RWPE1 (cell line): ENCODE measurements around the gene SLC6A17.

Experiments used
- CTCF ChIA-PET: fragments of 350-600 bp; sonication (Branson Sonifier 250); formaldehyde crosslinking; extraction: SDS; loops from one replicate; lab custom pipeline; 2021; lab: Yijun Ruan, JAX
- POLR2A ChIA-PET: fragments of 400-600 bp; formaldehyde crosslinking; extraction: SDS; loops from one replicate; lab custom pipeline; 2020; ENCODE audit warnings: antibody characterized with exemption; ENCODE audit not compliant: low non-redundant PET; lab: Yijun Ruan, JAX
- DNase-seq: peaks from one replicate; pipeline ENCODE4 v3.0.0; 2012; ENCODE audit warnings: low spot score
- H3K27ac ChIP-seq: fragments of 450-650 bp; 2 replicates; pipeline ENCODE4 v1.5.1; 2017
- TF ChIP-seq, protein P1 (sequence below): fragments of 450-650 bp; conservative IDR thresholded peaks from 2 replicates; pipeline ENCODE4 v1.5.1; 2017; ENCODE audit warnings: low read depth, mild to moderate bottlenecking

Gene SLC6A17

DNA sequence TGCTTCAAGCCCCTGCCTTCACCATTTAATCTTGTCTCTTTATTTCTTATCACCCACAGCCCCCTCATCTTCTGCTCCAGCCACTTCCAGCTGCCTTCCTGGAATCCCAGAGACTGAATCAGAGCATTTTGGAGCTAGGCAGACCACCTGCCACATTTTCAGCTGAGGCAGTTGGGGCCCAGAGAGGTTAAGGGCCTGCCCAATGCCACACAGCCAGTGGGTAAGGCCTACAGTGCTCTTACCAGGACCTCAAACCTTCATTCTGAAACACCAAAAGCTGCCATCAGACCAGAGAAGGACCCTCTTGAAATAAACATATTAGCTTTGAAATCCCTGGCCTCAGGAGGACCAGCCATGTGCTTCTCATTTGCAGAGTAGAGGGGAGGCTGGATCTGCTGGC, 17.6 kb upstream of the SLC6A17 start:
- CTCF ChIA-PET: interaction anchor here (0.7 kb wide), 1 partner anchor 79 kb away, joined by 3 read pairs; no protein-coding TSS in a partner anchor
- POLR2A ChIA-PET: no interaction called here
- no peak for DNase-seq
- TF ChIP-seq, protein P1, sequence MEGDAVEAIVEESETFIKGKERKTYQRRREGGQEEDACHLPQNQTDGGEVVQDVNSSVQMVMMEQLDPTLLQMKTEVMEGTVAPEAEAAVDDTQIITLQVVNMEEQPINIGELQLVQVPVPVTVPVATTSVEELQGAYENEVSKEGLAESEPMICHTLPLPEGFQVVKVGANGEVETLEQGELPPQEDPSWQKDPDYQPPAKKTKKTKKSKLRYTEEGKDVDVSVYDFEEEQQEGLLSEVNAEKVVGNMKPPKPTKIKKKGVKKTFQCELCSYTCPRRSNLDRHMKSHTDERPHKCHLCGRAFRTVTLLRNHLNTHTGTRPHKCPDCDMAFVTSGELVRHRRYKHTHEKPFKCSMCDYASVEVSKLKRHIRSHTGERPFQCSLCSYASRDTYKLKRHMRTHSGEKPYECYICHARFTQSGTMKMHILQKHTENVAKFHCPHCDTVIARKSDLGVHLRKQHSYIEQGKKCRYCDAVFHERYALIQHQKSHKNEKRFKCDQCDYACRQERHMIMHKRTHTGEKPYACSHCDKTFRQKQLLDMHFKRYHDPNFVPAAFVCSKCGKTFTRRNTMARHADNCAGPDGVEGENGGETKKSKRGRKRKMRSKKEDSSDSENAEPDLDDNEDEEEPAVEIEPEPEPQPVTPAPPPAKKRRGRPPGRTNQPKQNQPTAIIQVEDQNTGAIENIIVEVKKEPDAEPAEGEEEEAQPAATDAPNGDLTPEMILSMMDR: no peak
- no peak overlapping the region for H3K27ac ChIP-seq

DNA sequence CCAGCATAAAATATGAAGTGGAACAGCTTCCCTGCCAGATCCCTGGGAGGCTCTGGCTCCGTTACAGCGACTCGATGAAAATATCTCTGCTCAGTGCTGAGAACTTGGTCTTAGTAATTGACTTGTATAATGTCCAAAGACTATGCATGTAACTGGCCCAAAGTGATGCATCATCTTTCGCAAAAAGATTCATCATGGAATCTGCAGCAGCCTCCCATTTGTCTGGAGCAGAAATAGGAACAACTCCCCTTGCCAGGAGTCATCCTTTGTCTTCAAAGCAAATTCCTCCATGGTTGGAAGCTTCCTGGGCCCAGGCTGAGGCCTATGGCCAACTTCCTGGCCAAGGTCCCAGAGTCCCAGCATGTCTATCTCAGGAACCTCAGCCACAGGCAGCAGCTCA, 16.9 kb upstream of the SLC6A17 start:
- TF ChIP-seq, protein P1: no peak
- no peak overlapping the region for H3K27ac ChIP-seq
- DNase-seq: no peak
- ChIA-PET CTCF (interaction anchor here (0.6 kb wide), 1 partner anchor 53 kb away, joined by 3 read pairs; no protein-coding TSS in a partner anchor), POLR2A (no interaction called here)

DNA sequence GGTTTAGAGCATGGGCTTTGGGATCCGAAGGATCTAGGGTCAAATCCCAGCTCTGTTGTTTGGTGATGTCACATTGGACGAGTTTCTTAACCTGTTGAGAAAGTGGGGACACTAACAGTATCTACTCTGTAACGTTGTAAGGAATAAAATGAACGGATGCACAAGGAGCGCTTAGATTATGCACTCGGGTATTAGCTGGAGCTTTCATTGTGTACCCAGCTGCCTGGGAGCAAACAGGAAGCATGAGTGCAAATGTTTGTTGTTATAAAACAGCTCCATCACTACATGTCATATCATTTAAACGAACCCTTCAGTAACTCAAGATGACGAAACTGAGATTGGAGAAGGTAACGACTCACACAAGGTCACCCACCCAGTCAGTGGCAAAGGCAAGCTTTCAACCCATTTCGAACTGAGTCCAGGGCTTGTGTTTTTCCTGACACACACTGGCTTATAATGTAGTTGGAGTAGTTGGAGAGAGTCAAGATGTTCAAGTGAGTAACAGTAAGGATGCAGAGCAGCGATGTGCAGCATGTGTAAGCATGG, 16.2 kb upstream of the SLC6A17 start:
- no peak for DNase-seq
- ChIA-PET CTCF (interaction anchor here (0.6 to 0.8 kb wide), 3 partner anchors 46 to 104 kb away, joined by 3 read pairs; no protein-coding TSS in a partner anchor), POLR2A (no interaction called here)
- H3K27ac ChIP-seq: no peak overlapping the region
- TF ChIP-seq, protein P1: no peak

DNA sequence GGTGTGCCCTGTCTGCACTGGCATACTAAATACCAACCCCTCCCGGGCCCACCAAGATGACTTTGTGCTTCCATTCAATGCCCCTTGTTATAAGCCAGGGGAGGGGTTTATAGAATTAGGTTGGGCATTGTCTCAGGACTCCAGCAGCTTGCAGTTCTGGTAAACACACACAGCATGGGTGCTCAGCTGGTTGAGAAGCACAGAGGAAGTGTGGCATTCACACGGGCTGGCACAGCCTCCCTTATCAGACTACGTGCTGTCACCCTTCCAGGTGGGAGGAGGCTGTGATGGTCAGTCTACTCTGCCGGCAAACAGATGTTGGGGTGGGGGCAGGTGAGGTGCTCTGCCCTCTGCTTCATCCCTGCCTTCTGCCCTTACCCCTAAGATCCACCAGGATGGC, 15.0 kb upstream of the SLC6A17 start:
- no peak overlapping the region for H3K27ac ChIP-seq
- ChIA-PET POLR2A (no interaction called here), CTCF (no interaction called here)
- TF ChIP-seq, protein P1: no peak
- DNase-seq: no peak

DNA sequence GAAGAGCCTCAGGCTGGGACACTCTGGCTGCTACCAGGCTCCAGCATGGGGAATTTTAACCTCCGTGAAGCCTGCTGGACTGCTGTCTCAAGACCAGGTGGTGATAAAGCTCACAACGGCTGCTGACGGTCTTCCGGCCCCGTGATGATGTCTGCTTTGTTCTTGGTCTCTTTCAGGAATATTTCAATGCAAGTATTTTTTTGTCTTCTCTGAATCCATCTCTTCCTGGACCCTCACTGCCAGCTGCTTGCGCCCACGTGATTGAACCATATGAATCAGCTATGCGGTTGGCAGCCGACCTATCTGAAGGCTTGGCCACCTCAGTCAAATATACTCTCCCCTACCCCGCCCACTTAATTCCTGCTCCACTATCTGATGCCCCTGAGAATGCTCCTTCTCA, 14.6 kb upstream of the SLC6A17 start:
- TF ChIP-seq, protein P1: no peak
- ChIA-PET POLR2A (no interaction called here), CTCF (interaction anchor here (0.7 kb wide), 1 partner anchor 100 kb away, joined by 5 read pairs; no protein-coding TSS in a partner anchor)
- no peak for DNase-seq
- H3K27ac ChIP-seq: no peak overlapping the region

DNA sequence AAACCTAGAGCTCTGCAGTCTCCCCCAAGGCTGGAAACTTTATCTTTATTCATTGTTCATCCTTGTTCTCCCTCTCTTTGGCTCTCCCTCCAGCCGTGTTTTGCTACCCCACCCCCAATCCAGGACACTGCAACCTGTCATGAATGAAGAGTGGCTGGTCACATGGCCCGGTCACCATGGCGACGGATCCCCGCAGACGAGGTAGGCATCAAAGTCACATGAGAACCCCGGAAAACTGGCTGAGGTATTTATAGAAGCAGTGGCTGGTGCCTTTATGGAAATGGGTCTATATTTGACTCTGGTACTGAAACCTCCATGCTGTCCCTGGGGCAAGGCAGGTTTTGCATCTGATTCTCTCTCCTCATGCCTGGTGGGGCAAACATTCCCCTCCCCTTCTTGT, 13.4 kb upstream of the SLC6A17 start:
- H3K27ac ChIP-seq: no peak overlapping the region
- TF ChIP-seq, protein P1: no peak
- POLR2A ChIA-PET: no interaction called here
- no peak for DNase-seq
- CTCF ChIA-PET: interaction anchor here (0.6 kb wide), 1 partner anchor 83 kb away, joined by 6 read pairs; no protein-coding TSS in a partner anchor
